Measurements from ENCODE around the gene EGLN1.

DNA sequence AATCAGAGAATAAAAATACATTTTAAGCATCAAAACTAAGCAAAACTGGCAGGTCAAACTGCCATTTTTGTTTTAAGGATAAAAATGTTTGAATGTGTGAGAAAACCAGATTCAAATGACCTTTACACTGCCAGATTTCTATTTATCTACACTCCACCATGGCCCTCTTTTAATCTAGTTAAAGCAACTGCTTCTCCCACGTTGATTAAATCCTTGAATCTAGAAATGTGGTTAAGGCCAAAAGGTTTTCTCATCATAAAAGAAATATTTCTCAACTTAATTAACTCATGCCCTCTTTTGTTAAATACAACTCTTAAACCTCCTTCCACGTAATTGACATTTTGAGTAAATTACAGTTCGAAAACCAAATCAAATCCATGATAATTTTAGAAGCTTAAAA, 15.0 kb downstream of the EGLN1 start:
- TF ChIP-seq REST (IDR thresholded peaks at IDR 0.05; ENCODE audit: insufficient read depth in 1 of 2, low read depth in 2 of 2, low read length in 1 of 2): no peak
- TF ChIP-seq, protein P1, sequence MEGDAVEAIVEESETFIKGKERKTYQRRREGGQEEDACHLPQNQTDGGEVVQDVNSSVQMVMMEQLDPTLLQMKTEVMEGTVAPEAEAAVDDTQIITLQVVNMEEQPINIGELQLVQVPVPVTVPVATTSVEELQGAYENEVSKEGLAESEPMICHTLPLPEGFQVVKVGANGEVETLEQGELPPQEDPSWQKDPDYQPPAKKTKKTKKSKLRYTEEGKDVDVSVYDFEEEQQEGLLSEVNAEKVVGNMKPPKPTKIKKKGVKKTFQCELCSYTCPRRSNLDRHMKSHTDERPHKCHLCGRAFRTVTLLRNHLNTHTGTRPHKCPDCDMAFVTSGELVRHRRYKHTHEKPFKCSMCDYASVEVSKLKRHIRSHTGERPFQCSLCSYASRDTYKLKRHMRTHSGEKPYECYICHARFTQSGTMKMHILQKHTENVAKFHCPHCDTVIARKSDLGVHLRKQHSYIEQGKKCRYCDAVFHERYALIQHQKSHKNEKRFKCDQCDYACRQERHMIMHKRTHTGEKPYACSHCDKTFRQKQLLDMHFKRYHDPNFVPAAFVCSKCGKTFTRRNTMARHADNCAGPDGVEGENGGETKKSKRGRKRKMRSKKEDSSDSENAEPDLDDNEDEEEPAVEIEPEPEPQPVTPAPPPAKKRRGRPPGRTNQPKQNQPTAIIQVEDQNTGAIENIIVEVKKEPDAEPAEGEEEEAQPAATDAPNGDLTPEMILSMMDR (IDR thresholded peaks at IDR 0.05): no peak
- no peak for TF ChIP-seq POLR2AphosphoS5 (IDR thresholded peaks at IDR 0.05; ENCODE audit: low read depth, low read length)
- TF ChIP-seq SIN3A (IDR thresholded peaks at IDR 0.05; ENCODE audit: borderline replicate concordance, insufficient read depth, low read depth, low read length): no peak
- no peak for TF ChIP-seq TCF7L2 (IDR thresholded peaks at IDR 0.05; ENCODE audit: low read depth, low read length)
